Neural crest cell (in vitro differentiated cells): ENCODE data around the gene RPS15. TPM values are rescaled to one million over a fixed set of nuclear protein-coding genes. Genes with fewer than 3 reads are reported as not detected.

Experiments used
- DNase-seq: peaks from one replicate; pipeline ENCODE4 v3.0.0; 2021; ENCODE audit warnings: low read depth, mixed read lengths, low spot score
- H3K27ac Mint-ChIP-seq: one replicate; pipeline ENCODE4 v1.8.0; 2021; ENCODE audit warnings: mild to moderate bottlenecking, mixed read lengths; ENCODE audit not compliant: unreplicated experiment
- H3K27me3 Mint-ChIP-seq: 2 replicates; pipeline ENCODE4 v1.8.0; 2021; ENCODE audit warnings: low read depth, mild to moderate bottlenecking, mixed read lengths
- H3K36me3 Mint-ChIP-seq: 2 replicates; pipeline ENCODE4 v1.8.0; 2021; ENCODE audit warnings: low read depth, mild to moderate bottlenecking, mixed read lengths
- H3K4me1 Mint-ChIP-seq: 2 replicates; pipeline ENCODE4 v1.8.0; 2021; ENCODE audit warnings: mixed read lengths
- H3K4me3 Mint-ChIP-seq: one replicate; pipeline ENCODE4 v1.8.0; 2021; ENCODE audit warnings: mild to moderate bottlenecking, mixed read lengths
- H3K9me3 Mint-ChIP-seq: 2 replicates; pipeline ENCODE4 v1.8.0; 2021; ENCODE audit warnings: mixed read lengths
- total RNA-seq: library from RNA; stranded (reverse); gene quantifications from 2 replicates; pipeline ENCODE4 v1.2.1, GENCODE V29; 2021
- TF ChIP-seq, protein P1 (sequence below): fragments of 200-600 bp; sonication (generic); conservative IDR thresholded peaks from 2 replicates; pipeline ENCODE4 v1.5.0; 2021; ENCODE audit warnings: antibody characterized with exemption, mild to moderate bottlenecking

RPS15 gene
- total RNA-seq, 1 donor from 2014 or later = 1,580 TPM

DNA sequence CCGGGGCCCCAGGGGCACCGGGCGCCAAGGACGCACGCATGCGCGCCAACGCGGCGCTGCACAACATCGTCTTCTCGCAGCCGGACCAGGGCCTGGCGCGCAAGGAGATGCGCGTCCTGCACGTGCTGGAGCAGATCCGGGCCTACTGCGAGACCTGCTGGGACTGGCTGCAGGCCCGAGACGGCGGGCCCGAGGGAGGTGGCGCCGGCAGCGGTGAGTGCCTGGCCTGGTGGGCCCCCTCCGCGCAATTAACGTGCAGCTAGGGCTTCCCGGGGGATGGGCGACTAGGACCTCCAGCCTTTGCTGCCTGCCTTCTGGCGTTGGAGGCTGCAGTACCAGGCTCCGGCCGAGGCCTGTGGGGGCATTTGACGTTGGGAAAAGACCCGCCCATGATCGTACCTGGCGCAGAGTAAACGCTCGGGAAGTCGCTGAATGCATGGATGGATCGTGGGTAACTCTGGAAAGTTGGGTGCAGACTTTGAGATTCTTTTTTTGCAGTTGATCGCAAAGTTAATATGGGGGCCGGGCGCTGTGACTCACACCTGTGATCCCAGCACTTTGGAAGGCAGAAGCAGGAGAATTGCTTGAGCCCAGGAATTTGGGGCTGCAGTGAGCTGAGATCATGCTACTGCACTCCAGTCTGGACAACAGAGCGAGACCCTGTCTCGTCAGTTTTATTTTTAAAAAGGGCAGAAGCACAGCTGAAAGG is 19.0 kb downstream of the RPS15 start:
- TF ChIP-seq, protein P1, sequence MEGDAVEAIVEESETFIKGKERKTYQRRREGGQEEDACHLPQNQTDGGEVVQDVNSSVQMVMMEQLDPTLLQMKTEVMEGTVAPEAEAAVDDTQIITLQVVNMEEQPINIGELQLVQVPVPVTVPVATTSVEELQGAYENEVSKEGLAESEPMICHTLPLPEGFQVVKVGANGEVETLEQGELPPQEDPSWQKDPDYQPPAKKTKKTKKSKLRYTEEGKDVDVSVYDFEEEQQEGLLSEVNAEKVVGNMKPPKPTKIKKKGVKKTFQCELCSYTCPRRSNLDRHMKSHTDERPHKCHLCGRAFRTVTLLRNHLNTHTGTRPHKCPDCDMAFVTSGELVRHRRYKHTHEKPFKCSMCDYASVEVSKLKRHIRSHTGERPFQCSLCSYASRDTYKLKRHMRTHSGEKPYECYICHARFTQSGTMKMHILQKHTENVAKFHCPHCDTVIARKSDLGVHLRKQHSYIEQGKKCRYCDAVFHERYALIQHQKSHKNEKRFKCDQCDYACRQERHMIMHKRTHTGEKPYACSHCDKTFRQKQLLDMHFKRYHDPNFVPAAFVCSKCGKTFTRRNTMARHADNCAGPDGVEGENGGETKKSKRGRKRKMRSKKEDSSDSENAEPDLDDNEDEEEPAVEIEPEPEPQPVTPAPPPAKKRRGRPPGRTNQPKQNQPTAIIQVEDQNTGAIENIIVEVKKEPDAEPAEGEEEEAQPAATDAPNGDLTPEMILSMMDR = no peak
- DNase-seq = no peak
- Mint-ChIP-seq H3K27ac (no peak overlapping the region), H3K4me3 (no peak overlapping the region), H3K9me3 (no peaks in the 10 kb centered on the region), H3K4me1 (peaks cover 6% of the 10 kb centered on the region), H3K27me3 (peaks cover 20% of the 10 kb centered on the region), H3K36me3 (peaks cover 3% of the 10 kb centered on the region)

DNA sequence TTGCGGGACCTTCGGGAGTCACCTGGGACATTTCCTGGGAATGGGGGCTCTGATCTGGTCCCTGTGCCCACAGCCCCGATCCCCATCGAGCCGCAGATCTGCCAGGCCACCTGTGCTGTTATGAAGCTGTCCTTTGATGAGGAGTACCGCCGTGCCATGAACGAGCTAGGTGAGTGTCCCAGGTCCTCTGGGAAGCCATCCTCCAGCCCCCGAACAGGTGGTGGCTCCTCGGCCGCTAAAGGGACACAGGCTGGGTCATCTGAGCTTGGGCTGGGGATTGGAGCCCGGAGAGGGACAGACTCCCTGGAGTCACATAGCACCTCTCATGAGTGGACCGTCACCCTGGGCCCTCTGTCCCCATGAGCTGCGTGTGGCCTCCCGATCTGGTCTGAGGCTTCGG is 19.7 kb downstream of the RPS15 start:
- peak overlapping the region; percentile 2 for H3K4me3 Mint-ChIP-seq
- no peak overlapping the region for H3K27ac Mint-ChIP-seq
- no peak for DNase-seq
- peaks cover 16% of the 10 kb centered on the region for H3K27me3 Mint-ChIP-seq
- H3K9me3 Mint-ChIP-seq = no peaks in the 10 kb centered on the region
- TF ChIP-seq, protein P1 = no peak
- H3K4me1 Mint-ChIP-seq = peaks cover 6% of the 10 kb centered on the region
- H3K36me3 Mint-ChIP-seq = peaks cover 3% of the 10 kb centered on the region

DNA sequence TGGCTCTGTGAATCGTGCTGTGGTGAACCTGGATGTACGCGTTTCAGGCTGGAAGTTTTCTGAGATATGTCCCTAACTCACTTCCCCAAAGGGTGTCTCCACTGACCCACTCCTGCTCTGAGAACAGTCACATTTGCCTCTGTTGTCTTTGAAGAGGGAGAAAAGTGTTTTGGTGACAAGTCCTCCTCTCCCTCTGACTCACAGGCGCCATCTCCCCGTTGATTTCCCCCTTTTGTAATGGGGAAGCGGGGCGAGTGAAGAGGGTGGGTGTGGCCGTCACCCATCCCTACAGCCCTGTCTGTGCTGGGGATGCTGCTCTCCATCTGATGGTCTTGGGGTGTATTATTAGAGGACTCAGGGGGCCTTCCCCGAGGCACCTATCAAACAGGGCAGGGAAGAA is 21.3 kb downstream of the RPS15 start:
- no peaks in the 10 kb centered on the region for H3K9me3 Mint-ChIP-seq
- no peak for DNase-seq
- no peak overlapping the region for H3K27ac Mint-ChIP-seq
- TF ChIP-seq, protein P1 = no peak
- peaks cover 17% of the 10 kb centered on the region for H3K27me3 Mint-ChIP-seq
- peaks cover 3% of the 10 kb centered on the region for H3K36me3 Mint-ChIP-seq
- peak overlapping the region; percentile 16 for H3K4me3 Mint-ChIP-seq
- H3K4me1 Mint-ChIP-seq = no peaks in the 10 kb centered on the region

DNA sequence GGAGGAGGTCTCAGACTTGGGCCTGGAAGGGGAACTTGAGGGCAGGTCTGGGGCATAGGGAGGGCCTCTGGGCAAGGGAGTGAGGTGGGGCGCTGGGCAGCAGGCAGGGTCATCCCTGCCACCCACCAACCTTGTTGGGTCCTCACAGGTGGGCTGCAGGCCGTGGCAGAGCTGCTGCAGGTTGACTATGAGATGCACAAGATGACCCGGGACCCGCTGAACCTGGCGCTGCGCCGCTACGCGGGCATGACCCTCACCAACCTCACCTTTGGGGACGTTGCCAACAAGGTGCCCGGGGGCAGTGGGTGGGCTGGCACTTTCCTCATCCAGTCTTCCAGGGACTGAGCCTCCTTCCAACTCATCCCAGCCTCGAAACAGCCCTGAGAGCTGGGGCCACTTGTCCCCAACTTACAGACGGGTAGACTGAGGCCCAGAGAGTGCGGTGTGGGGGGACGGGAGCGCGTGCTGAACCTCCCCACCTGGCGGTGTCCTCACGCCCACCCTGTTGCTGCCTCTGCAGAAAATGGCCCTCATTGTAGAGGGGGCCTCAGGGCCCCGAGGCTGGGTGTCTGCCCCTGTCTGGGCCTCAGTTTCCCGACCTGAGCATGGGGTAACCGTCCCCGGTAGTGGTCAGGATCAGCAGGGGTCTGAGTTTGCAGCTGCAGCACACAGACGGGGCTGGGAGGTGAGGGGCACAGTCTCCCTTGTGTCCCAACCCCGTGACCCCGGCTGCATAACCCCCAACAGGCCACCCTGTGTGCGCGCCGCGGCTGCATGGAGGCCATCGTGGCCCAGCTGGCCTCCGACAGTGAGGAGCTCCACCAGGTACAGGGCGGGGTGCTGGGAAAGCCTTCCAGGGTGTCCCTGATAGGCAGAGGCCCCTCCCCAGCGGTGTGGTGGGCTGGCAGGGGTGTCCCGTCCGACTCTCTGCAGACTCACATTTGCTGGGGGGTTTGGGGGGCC is 22.1 kb downstream of the RPS15 start:
- no peak for DNase-seq
- no peak overlapping the region for H3K27ac Mint-ChIP-seq
- no peak overlapping the region for H3K4me3 Mint-ChIP-seq
- peaks cover 3% of the 10 kb centered on the region for H3K36me3 Mint-ChIP-seq
- H3K27me3 Mint-ChIP-seq = peaks cover 22% of the 10 kb centered on the region
- TF ChIP-seq, protein P1 = no peak
- no peaks in the 10 kb centered on the region for H3K4me1 Mint-ChIP-seq
- no peaks in the 10 kb centered on the region for H3K9me3 Mint-ChIP-seq

DNA sequence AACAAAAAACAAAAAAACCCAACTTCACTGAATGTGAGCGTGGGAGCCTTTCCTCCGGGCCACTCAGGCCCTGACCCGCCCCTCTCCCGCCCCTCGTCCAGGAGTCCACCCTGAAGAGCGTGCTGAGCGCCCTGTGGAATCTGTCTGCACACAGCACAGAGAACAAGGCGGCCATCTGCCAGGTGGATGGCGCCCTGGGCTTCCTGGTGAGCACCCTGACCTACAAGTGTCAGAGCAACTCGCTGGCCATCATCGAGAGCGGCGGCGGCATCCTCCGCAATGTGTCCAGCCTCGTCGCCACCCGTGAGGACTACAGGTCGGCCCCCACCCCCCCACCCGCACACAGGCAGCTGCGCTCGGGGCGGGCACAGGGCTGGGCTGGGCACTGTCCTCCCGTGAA is 23.7 kb downstream of the RPS15 start:
- Mint-ChIP-seq H3K27ac (no peak overlapping the region), H3K4me3 (no peak overlapping the region), H3K36me3 (no peaks in the 10 kb centered on the region), H3K4me1 (no peaks in the 10 kb centered on the region), H3K9me3 (no peaks in the 10 kb centered on the region), H3K27me3 (peaks cover 26% of the 10 kb centered on the region)
- TF ChIP-seq, protein P1 = no peak
- DNase-seq = no peak
